ENCODE measurements around the gene NSUN2. TPM values are rescaled to one million over a fixed set of nuclear protein-coding genes. Genes with fewer than 3 reads are reported as not detected.
"Not testable (repeated sequence)": the region's sequence is repeated elsewhere in the genome, so short reads cannot be mapped to it uniquely, and the experiment has no call there.

The NSUN2 gene
- total and polyA plus RNA-seq, 10 donors, result 42.4 to 77.8 (median 56.9) TPM

- 96 to 98% (median 97%) methylated on average over 8 of the region's 8 CpGs for WGBS, 5 donors
- no peak for TF ChIP-seq POLR2A (IDR thresholded peaks at IDR 0.05)
- TF ChIP-seq POLR2AphosphoS5 (IDR thresholded peaks at IDR 0.05), result no peak
- no peak for DNase-seq
- no peak overlapping the region for H3K27ac ChIP-seq
- no peak overlapping the region for H3K4me3 ChIP-seq
- peaks cover 0 to 5% (median 0%) of the 10 kb centered on the region in 6 donors for H3K4me1 ChIP-seq
- peaks cover 0 to 67% (median 27%) of the 10 kb centered on the region in 6 donors for H3K36me3 ChIP-seq
- H3K27me3 ChIP-seq (replicated peaks in 1 of 7), result no peaks in the 10 kb centered on the region
- intact Hi-C loops (cut with DNase I; ENCODE audit: low total_unique reads), result no loop called here
- peaks cover 0 to 28% (median 25%) of the 10 kb centered on the region in 8 donors for H3K9me3 ChIP-seq
Observed at GRCh38 chr5:6655432-6655831, 22.6 kb upstream of the NSUN2 start.

GRCh38 chr5:6652025-6652424, 19.2 kb upstream of the NSUN2 start:
- WGBS, 5 donors, result 73 to 80% (median 76%) methylated on average over 3 to 6 of the region's 6 CpGs
- no peak for TF ChIP-seq POLR2A (IDR thresholded peaks at IDR 0.05)
- peak; percentile 42 to 51 (median 43) for TF ChIP-seq POLR2AphosphoS5 (IDR thresholded peaks at IDR 0.05)
- H3K27ac ChIP-seq, result no peak overlapping the region
- peaks cover 0 to 24% (median 19%) of the 10 kb centered on the region in 8 donors for H3K9me3 ChIP-seq
- no peaks in the 10 kb centered on the region for H3K27me3 ChIP-seq (replicated peaks in 1 of 7)
- intact Hi-C loops (cut with DNase I; ENCODE audit: low total_unique reads), result no loop called here
- H3K36me3 ChIP-seq, result peaks cover 0 to 49% (median 21%) of the 10 kb centered on the region in 6 donors
- DNase-seq, result no peak
- H3K4me3 ChIP-seq, result no peak overlapping the region
- H3K4me1 ChIP-seq, result peaks cover 0 to 5% (median 0%) of the 10 kb centered on the region in 6 donors

- no peak for DNase-seq
- no peak overlapping the region for H3K4me3 ChIP-seq
- peaks cover 0 to 35% (median 2%) of the 10 kb centered on the region in 6 donors for H3K36me3 ChIP-seq
- TF ChIP-seq POLR2AphosphoS5 (IDR thresholded peaks at IDR 0.05) (no peak), POLR2A (IDR thresholded peaks at IDR 0.05) (no peak), CTCF (IDR thresholded peaks at IDR 0.05 in 8 of 11, conservative IDR thresholded peaks at IDR 0.05 in 3 of 11) (no peak)
- H3K9me3 ChIP-seq, result peaks cover 0 to 4% (median 0%) of the 10 kb centered on the region in 8 donors
- H3K4me1 ChIP-seq, result peaks cover 0 to 5% (median 0%) of the 10 kb centered on the region in 6 donors
- 84 to 94% (median 93%) methylated on average over 8 to 9 of the region's 9 CpGs for WGBS, 5 donors
- H3K27ac ChIP-seq, result no peak overlapping the region
- intact Hi-C loops (cut with DNase I; ENCODE audit: low total_unique reads), result no loop called here
- no peaks in the 10 kb centered on the region for H3K27me3 ChIP-seq (replicated peaks in 1 of 7)
Observed at GRCh38 chr5:6649681-6650080, 16.8 kb upstream of the NSUN2 start.

GRCh38 chr5:6649186-6649585, 16.3 kb upstream of the NSUN2 start:
- H3K9me3 ChIP-seq, result peaks cover 0 to 4% (median 0%) of the 10 kb centered on the region in 8 donors
- no peak overlapping the region for H3K4me3 ChIP-seq
- TF ChIP-seq POLR2AphosphoS5 (IDR thresholded peaks at IDR 0.05), result no peak
- no peak for TF ChIP-seq POLR2A (IDR thresholded peaks at IDR 0.05)
- TF ChIP-seq CTCF (IDR thresholded peaks at IDR 0.05 in 8 of 11, conservative IDR thresholded peaks at IDR 0.05 in 3 of 11), result no peak
- no peak for DNase-seq
- H3K36me3 ChIP-seq, result peaks cover 0 to 33% (median 2%) of the 10 kb centered on the region in 6 donors
- peaks cover 0 to 5% (median 0%) of the 10 kb centered on the region in 6 donors for H3K4me1 ChIP-seq
- H3K27me3 ChIP-seq (replicated peaks in 1 of 7), result no peaks in the 10 kb centered on the region
- WGBS, 5 donors, result 82 to 88% (median 86%) methylated on average over 4 to 10 of the region's 10 CpGs
- intact Hi-C loops (cut with DNase I; ENCODE audit: low total_unique reads), result no loop called here
- no peak overlapping the region for H3K27ac ChIP-seq

GRCh38 chr5:6645571-6646362, 12.9 kb upstream of the NSUN2 start:
- H3K9me3 ChIP-seq; DNase-seq; H3K27me3 ChIP-seq (replicated peaks in 1 of 7); H3K4me1 ChIP-seq; intact Hi-C loops (cut with DNase I; ENCODE audit: low total_unique reads); H3K27ac ChIP-seq; H3K4me3 ChIP-seq: not testable (repeated sequence)
- WGBS, 5 donors, result 72 to 88% (median 77%) methylated on average over 11 of the region's 11 CpGs
- H3K36me3 ChIP-seq, result peaks cover 0 to 19% (median 0%) of the 10 kb centered on the region in 6 donors
